ENCODE measurements around the gene GHRH.

DNA sequence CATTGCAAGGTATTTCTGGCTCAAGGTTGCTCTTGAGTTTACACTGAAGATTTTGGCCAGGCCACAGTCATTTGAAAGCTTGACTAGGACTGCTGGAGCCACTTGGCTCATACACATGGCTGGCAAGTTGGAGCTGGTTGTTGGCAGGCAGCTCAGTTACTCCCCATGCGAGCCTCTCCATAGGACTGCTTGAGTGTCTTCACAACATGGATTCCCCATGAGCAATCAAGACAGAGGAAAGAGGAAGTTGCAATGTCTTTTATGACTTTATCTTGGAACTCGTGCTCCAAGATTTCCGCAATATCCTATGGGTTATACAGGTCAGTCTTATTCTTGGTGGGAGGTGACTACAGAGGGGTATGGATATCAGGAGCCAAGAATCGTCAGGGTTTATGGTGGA lies 26.5 kb upstream of the GHRH start:
- TF ChIP-seq, protein P1, sequence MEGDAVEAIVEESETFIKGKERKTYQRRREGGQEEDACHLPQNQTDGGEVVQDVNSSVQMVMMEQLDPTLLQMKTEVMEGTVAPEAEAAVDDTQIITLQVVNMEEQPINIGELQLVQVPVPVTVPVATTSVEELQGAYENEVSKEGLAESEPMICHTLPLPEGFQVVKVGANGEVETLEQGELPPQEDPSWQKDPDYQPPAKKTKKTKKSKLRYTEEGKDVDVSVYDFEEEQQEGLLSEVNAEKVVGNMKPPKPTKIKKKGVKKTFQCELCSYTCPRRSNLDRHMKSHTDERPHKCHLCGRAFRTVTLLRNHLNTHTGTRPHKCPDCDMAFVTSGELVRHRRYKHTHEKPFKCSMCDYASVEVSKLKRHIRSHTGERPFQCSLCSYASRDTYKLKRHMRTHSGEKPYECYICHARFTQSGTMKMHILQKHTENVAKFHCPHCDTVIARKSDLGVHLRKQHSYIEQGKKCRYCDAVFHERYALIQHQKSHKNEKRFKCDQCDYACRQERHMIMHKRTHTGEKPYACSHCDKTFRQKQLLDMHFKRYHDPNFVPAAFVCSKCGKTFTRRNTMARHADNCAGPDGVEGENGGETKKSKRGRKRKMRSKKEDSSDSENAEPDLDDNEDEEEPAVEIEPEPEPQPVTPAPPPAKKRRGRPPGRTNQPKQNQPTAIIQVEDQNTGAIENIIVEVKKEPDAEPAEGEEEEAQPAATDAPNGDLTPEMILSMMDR (IDR thresholded peaks at IDR 0.05) = no peak
- no peak for TF ChIP-seq POLR2A (IDR thresholded peaks at IDR 0.05)
